Astrocyte (in vitro differentiated cells and primary cell): ENCODE data around the gene SULT2B1. TPM values are rescaled to one million over a fixed set of nuclear protein-coding genes. Genes with fewer than 3 reads are reported as not detected.
A peak's percentile ranks its signal among the peaks of the same experiment; 100 is the strongest.

Experiments
- DNase-seq: peaks from one replicate; pipeline ENCODE4 v3.0.0-alpha.2; 2010; ENCODE audit warnings: low read depth
- FAIRE-seq: peaks from 2 replicates; lab custom pipeline; 2011; peaks lifted over from hg19 to GRCh38; lab: Jason Lieb, UNC
- H2AFZ ChIP-seq: 2 replicates; pipeline ENCODE4 v1.6.0; 2012; ENCODE audit warnings: low read depth, low read length, inconsistent platforms
- H3K27ac ChIP-seq: 2 replicates; pipeline ENCODE4 v1.5.1; 2011; ENCODE audit warnings: low read depth, low read length, inconsistent platforms
- H3K27me3 ChIP-seq: 2 replicates; pipeline ENCODE4 v1.6.0; 2011; ENCODE audit warnings: low read length, inconsistent platforms; ENCODE audit not compliant: insufficient read depth
- H3K36me3 ChIP-seq: 2 replicates; pipeline ENCODE4 v1.5.1; 2011; ENCODE audit warnings: low read length, inconsistent platforms; ENCODE audit not compliant: insufficient read depth
- H3K4me1 ChIP-seq: 2 replicates; pipeline ENCODE4 v1.5.1; 2011; ENCODE audit warnings: low read length, inconsistent platforms; ENCODE audit not compliant: insufficient read depth
- H3K4me2 ChIP-seq: 2 replicates; pipeline ENCODE4 v1.6.0; 2012; ENCODE audit warnings: low read length, inconsistent platforms
- H3K4me3 ChIP-seq: 2 replicates; pipeline ENCODE4 v1.5.1; 2011; ENCODE audit warnings: low read depth, mild to moderate bottlenecking, low read length, inconsistent platforms; ENCODE audit not compliant: insufficient read depth
- H3K79me2 ChIP-seq: 2 replicates; pipeline ENCODE4 v1.6.0; 2012; ENCODE audit warnings: mild to moderate bottlenecking, low read length, inconsistent platforms; ENCODE audit not compliant: insufficient read depth
- H3K9ac ChIP-seq: 2 replicates; pipeline ENCODE4 v1.6.0; 2012; ENCODE audit warnings: mild to moderate bottlenecking, low read length, inconsistent platforms
- H3K9me3 ChIP-seq: 2 replicates; pipeline ENCODE4 v1.5.1; 2012; ENCODE audit warnings: low read depth, mild to moderate bottlenecking, low read length, inconsistent platforms; ENCODE audit not compliant: insufficient read depth
- H4K20me1 ChIP-seq: 2 replicates; pipeline ENCODE4 v1.6.0; 2012; ENCODE audit warnings: low read length, inconsistent platforms; ENCODE audit not compliant: insufficient read depth
- H3K27ac Mint-ChIP-seq: one replicate; pipeline ENCODE4 v1.8.0; 2021; ENCODE audit warnings: mild to moderate bottlenecking, mixed read lengths; ENCODE audit not compliant: unreplicated experiment
- H3K27me3 Mint-ChIP-seq: one replicate; pipeline ENCODE4 v1.8.0; 2021; ENCODE audit warnings: low read depth, mixed read lengths; ENCODE audit not compliant: unreplicated experiment
- H3K36me3 Mint-ChIP-seq: one replicate; pipeline ENCODE4 v1.8.0; 2021; ENCODE audit warnings: low read depth, mixed read lengths; ENCODE audit not compliant: unreplicated experiment
- H3K4me1 Mint-ChIP-seq: one replicate; pipeline ENCODE4 v1.8.0; 2021; ENCODE audit warnings: low read depth, mixed read lengths; ENCODE audit not compliant: unreplicated experiment
- H3K4me3 Mint-ChIP-seq: one replicate; pipeline ENCODE4 v1.8.0; 2021; ENCODE audit warnings: mild to moderate bottlenecking, moderate library complexity, mixed read lengths; ENCODE audit not compliant: unreplicated experiment
- H3K9me3 Mint-ChIP-seq: one replicate; pipeline ENCODE4 v1.8.0; 2021; ENCODE audit warnings: mild to moderate bottlenecking, mixed read lengths; ENCODE audit not compliant: unreplicated experiment
- EZH2 ChIP-seq: IDR thresholded peaks from 2 replicates; pipeline ENCODE4 v1.6.1; 2012; ENCODE audit warnings: mild to moderate bottlenecking, low read length, inconsistent platforms; ENCODE audit not compliant: insufficient read depth
- total RNA-seq: library from RNA; stranded (reverse); gene quantifications from 2 replicates; pipeline ENCODE4 v1.2.1, GENCODE V29; 2021
- TF ChIP-seq, protein P1 (sequence below): IDR thresholded peaks from 2 replicates; pipeline ENCODE4 v1.5.1; 2011; ENCODE audit warnings: low read depth, mild to moderate bottlenecking, inconsistent platforms, low read length, moderate library complexity; ENCODE audit not compliant: insufficient read depth

Gene SULT2B1
- total RNA-seq, 1 donor from 2014 or later = not detected

DNA sequence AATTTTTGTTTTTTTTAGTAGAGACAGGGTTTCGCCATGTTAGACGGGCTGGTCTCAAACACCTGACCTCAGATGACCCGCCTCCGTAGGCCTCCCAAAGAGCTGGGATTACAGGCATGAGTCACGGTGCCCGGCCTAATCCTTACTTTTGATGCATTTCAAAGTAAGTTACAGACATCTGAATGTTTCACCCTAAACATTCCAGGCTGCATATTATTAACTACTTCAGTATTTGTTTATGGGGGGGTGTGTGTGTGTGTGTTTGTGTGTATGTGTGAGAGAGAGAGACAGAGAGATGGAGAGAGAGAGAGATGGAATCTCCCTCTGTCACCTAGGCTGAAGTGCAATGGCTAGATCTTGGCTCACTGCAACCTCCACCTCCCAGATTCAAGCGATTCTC is 13.1 kb downstream of the SULT2B1 start:
- no peak for FAIRE-seq
- Mint-ChIP-seq H3K27ac (no peak overlapping the region), H3K4me1 (peaks cover 9% of the 10 kb centered on the region), H3K36me3 (no peaks in the 10 kb centered on the region), H3K4me3 (no peak overlapping the region), H3K9me3 (no peaks in the 10 kb centered on the region), H3K27me3 (peaks cover 4% of the 10 kb centered on the region)
- no peaks in the 10 kb centered on the region for H3K36me3 ChIP-seq
- H3K4me1 ChIP-seq = peaks cover 12% of the 10 kb centered on the region
- H4K20me1 ChIP-seq = no peaks in the 10 kb centered on the region
- peak; percentile 35 for DNase-seq
- no peak overlapping the region for H3K4me2 ChIP-seq
- no peak overlapping the region for H2AFZ ChIP-seq
- no peaks in the 10 kb centered on the region for H3K27me3 ChIP-seq
- no peak overlapping the region for H3K9ac ChIP-seq
- no peak overlapping the region for H3K27ac ChIP-seq
- no peaks in the 10 kb centered on the region for H3K9me3 ChIP-seq
- H3K4me3 ChIP-seq = no peak overlapping the region
- no peaks in the 10 kb centered on the region for H3K79me2 ChIP-seq
- no peak for TF ChIP-seq EZH2
- TF ChIP-seq, protein P1, sequence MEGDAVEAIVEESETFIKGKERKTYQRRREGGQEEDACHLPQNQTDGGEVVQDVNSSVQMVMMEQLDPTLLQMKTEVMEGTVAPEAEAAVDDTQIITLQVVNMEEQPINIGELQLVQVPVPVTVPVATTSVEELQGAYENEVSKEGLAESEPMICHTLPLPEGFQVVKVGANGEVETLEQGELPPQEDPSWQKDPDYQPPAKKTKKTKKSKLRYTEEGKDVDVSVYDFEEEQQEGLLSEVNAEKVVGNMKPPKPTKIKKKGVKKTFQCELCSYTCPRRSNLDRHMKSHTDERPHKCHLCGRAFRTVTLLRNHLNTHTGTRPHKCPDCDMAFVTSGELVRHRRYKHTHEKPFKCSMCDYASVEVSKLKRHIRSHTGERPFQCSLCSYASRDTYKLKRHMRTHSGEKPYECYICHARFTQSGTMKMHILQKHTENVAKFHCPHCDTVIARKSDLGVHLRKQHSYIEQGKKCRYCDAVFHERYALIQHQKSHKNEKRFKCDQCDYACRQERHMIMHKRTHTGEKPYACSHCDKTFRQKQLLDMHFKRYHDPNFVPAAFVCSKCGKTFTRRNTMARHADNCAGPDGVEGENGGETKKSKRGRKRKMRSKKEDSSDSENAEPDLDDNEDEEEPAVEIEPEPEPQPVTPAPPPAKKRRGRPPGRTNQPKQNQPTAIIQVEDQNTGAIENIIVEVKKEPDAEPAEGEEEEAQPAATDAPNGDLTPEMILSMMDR = no peak

- Histone ChIP-seq H3K27me3 (no peaks in the 10 kb centered on the region), H2AFZ (peak overlapping the region; percentile 83), H3K4me3 (peak overlapping the region; percentile 32), H3K4me2 (peak overlapping the region; percentile 79), H3K27ac (peak overlapping the region; percentile 37), H3K79me2 (no peaks in the 10 kb centered on the region), H4K20me1 (no peaks in the 10 kb centered on the region), H3K9me3 (no peaks in the 10 kb centered on the region), H3K9ac (peak overlapping the region; percentile 69), H3K36me3 (no peaks in the 10 kb centered on the region), H3K4me1 (peaks cover 12% of the 10 kb centered on the region)
- peaks cover 9% of the 10 kb centered on the region for H3K4me1 Mint-ChIP-seq
- H3K27me3 Mint-ChIP-seq = peaks cover 4% of the 10 kb centered on the region
- DNase-seq (peak; percentile 85), FAIRE-seq (no peak)
- H3K4me3 Mint-ChIP-seq = no peak overlapping the region
- no peaks in the 10 kb centered on the region for H3K36me3 Mint-ChIP-seq
- H3K9me3 Mint-ChIP-seq = no peaks in the 10 kb centered on the region
- H3K27ac Mint-ChIP-seq = no peak overlapping the region
- TF ChIP-seq, protein P1 = no peak
- no peak for TF ChIP-seq EZH2
Observed at GRCh38 chr19:48568345-48568886, 16.4 kb downstream of the SULT2B1 start.

GRCh38 chr19:48569814-48570213 is 17.8 kb downstream of the SULT2B1 start:
- no peak for FAIRE-seq
- H3K4me1 Mint-ChIP-seq = peaks cover 9% of the 10 kb centered on the region

More at GRCh38 chr19:48569814-48570213, 17.8 kb downstream of the SULT2B1 start:
- Histone ChIP-seq H3K36me3 (no peaks in the 10 kb centered on the region), H3K9ac (no peak overlapping the region), H3K27ac (no peak overlapping the region), H3K27me3 (no peaks in the 10 kb centered on the region), H3K4me1 (peaks cover 12% of the 10 kb centered on the region), H3K79me2 (no peaks in the 10 kb centered on the region), H3K4me3 (no peak overlapping the region), H3K9me3 (no peaks in the 10 kb centered on the region), H3K4me2 (no peak overlapping the region), H4K20me1 (no peaks in the 10 kb centered on the region), H2AFZ (no peak overlapping the region)
- DNase-seq = peak; percentile 57
- Mint-ChIP-seq H3K9me3 (no peaks in the 10 kb centered on the region), H3K27ac (no peak overlapping the region), H3K36me3 (no peaks in the 10 kb centered on the region), H3K27me3 (peaks cover 7% of the 10 kb centered on the region), H3K4me3 (no peak overlapping the region)
- no peak for TF ChIP-seq EZH2
- TF ChIP-seq, protein P1 = no peak
